ENCODE data around the gene NEK5. TPM values are rescaled to one million over a fixed set of nuclear protein-coding genes. Genes with fewer than 3 reads are reported as not detected.
"Not testable (repeated sequence)": the region's sequence is repeated elsewhere in the genome, so short reads cannot be mapped to it uniquely, and the experiment has no call there.

The NEK5 gene
- total RNA-seq, 2 donors from 2014 or later, result 1.2 to 2.3 TPM

GRCh38 chr13:52036037-52036436 lies 92.8 kb downstream of the NEK5 start:
- TF ChIP-seq POLR2AphosphoS5 (IDR thresholded peaks at IDR 0.05) (no peak), POLR2A (IDR thresholded peaks at IDR 0.05) (no peak), CTCF (IDR thresholded peaks at IDR 0.05) (no peak)
- Histone ChIP-seq H3K4me1 (replicated peaks) (no peaks in the 10 kb centered on the region), H3K27me3 (replicated peaks; ENCODE audit: insufficient read depth) (no peaks in the 10 kb centered on the region), H3K36me3 (no peaks in the 10 kb centered on the region), H3K27ac (no peak overlapping the region), H3K9me3 (no peaks in the 10 kb centered on the region), H3K4me3 (no peak overlapping the region)
- intact Hi-C loops (cut with DNase I), result no loop called here
- DNase-seq (ENCODE audit: low spot score), result no peak
- 88% methylated on average over 1 of the region's 1 CpG for WGBS

GRCh38 chr13:52034616-52035226 lies 94.2 kb downstream of the NEK5 start:
- 61% methylated on average over 5 of the region's 5 CpGs for WGBS
- no peaks in the 10 kb centered on the region for H3K9me3 ChIP-seq
- intact Hi-C loops (cut with DNase I), result no loop called here

GRCh38 chr13:52033039-52033438 lies 95.8 kb downstream of the NEK5 start:
- 89% methylated on average over 2 of the region's 2 CpGs for WGBS
- intact Hi-C loops (cut with DNase I), result no loop called here
- no peaks in the 10 kb centered on the region for H3K36me3 ChIP-seq
- no peaks in the 10 kb centered on the region for H3K9me3 ChIP-seq
- H3K4me1 ChIP-seq (replicated peaks), result no peaks in the 10 kb centered on the region
- no peaks in the 10 kb centered on the region for H3K27me3 ChIP-seq (replicated peaks; ENCODE audit: insufficient read depth)
- H3K4me3 ChIP-seq, result no peak overlapping the region
- TF ChIP-seq CTCF (IDR thresholded peaks at IDR 0.05), result no peak
- no peak for TF ChIP-seq POLR2A (IDR thresholded peaks at IDR 0.05)
- TF ChIP-seq POLR2AphosphoS5 (IDR thresholded peaks at IDR 0.05), result no peak
- H3K27ac ChIP-seq, result no peak overlapping the region
- DNase-seq (ENCODE audit: low spot score), result no peak

More at GRCh38 chr13:52034616-52035226, 94.2 kb downstream of the NEK5 start:
- H3K4me1 ChIP-seq (replicated peaks), result no peaks in the 10 kb centered on the region
- H3K36me3 ChIP-seq, result no peaks in the 10 kb centered on the region
- no peak overlapping the region for H3K27ac ChIP-seq
- DNase-seq (ENCODE audit: low spot score), result no peak
- no peak overlapping the region for H3K4me3 ChIP-seq
- TF ChIP-seq CTCF (IDR thresholded peaks at IDR 0.05) (no peak), POLR2AphosphoS5 (IDR thresholded peaks at IDR 0.05) (peak; percentile 49)
- no peaks in the 10 kb centered on the region for H3K27me3 ChIP-seq (replicated peaks; ENCODE audit: insufficient read depth)

GRCh38 chr13:52030401-52030800 lies 98.5 kb downstream of the NEK5 start:
- H3K4me1 ChIP-seq (replicated peaks); H3K27me3 ChIP-seq (replicated peaks; ENCODE audit: insufficient read depth); H3K27ac ChIP-seq; H3K9me3 ChIP-seq; H3K4me3 ChIP-seq; H3K36me3 ChIP-seq; DNase-seq (ENCODE audit: low spot score); intact Hi-C loops (cut with DNase I): not testable (repeated sequence)
- WGBS, result 96% methylated on average over 6 of the region's 6 CpGs

GRCh38 chr13:52029569-52029968 lies 99.3 kb downstream of the NEK5 start:
- intact Hi-C loops (cut with DNase I), result no loop called here
- Histone ChIP-seq H3K4me1 (replicated peaks) (no peaks in the 10 kb centered on the region), H3K27ac (no peak overlapping the region), H3K4me3 (no peak overlapping the region), H3K27me3 (replicated peaks; ENCODE audit: insufficient read depth) (no peaks in the 10 kb centered on the region), H3K9me3 (no peaks in the 10 kb centered on the region), H3K36me3 (no peaks in the 10 kb centered on the region)
- TF ChIP-seq CTCF (IDR thresholded peaks at IDR 0.05), result no peak
- TF ChIP-seq POLR2A (IDR thresholded peaks at IDR 0.05), result no peak
- TF ChIP-seq POLR2AphosphoS5 (IDR thresholded peaks at IDR 0.05), result no peak
- no peak for DNase-seq (ENCODE audit: low spot score)
- WGBS, result 91% methylated on average over 4 of the region's 4 CpGs

All from prostate gland (tissue), 2 donors.